Renal cortex interstitium (tissue), 11 donors: ENCODE measurements around the gene TCERG1L. TPM values are rescaled to one million over a fixed set of nuclear protein-coding genes. Genes with fewer than 3 reads are reported as not detected.

ENCODE experiments used
- DNase-seq, 11 donors: peaks; one replicate each; pipeline ENCODE4 v3.0.0-alpha.2; 2013; ENCODE audit warnings: low read depth in 9 of 11, low spot score in 4 of 11; ENCODE audit errors: extremely low read depth in 1 of 11
- polyA plus RNA-seq, 3 donors: library from polyadenylated mRNA; unstranded; fragments of 120-200 nt; gene quantifications; one replicate each; pipeline ENCODE4 v1.2.1, GENCODE V29; 2013; ENCODE audit not compliant: insufficient read length in 3 of 3

Gene TCERG1L
- polyA plus RNA-seq, 3 donors, result 1.1 to 2.4 (median 1.3) TPM

GRCh38 chr10:131216681-131217230 is 94.8 kb downstream of the TCERG1L start:
- DNase-seq, result no peak

DNA sequence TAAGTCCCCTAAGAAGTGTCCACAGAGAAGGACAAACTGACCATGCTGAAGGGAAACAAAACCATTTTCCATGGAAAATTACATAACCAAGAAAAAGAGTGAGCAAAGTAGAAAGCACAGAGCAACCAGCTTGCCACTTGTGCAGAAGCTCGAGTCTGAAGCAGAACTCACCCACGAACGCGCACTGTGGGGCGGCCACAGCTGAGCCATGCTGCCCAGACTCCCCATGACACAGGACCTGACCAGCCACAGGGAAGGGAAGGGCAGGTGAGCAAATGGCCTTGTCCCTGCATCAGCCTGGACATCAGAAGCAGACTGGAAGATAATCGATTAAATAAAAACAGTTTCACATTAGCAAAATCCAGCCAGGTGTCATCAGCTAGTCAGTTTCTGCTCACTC is 95.7 kb downstream of the TCERG1L start:
- DNase-seq, result no peak

GRCh38 chr10:131214521-131215244 is 96.8 kb downstream of the TCERG1L start:
- no peak for DNase-seq

DNA sequence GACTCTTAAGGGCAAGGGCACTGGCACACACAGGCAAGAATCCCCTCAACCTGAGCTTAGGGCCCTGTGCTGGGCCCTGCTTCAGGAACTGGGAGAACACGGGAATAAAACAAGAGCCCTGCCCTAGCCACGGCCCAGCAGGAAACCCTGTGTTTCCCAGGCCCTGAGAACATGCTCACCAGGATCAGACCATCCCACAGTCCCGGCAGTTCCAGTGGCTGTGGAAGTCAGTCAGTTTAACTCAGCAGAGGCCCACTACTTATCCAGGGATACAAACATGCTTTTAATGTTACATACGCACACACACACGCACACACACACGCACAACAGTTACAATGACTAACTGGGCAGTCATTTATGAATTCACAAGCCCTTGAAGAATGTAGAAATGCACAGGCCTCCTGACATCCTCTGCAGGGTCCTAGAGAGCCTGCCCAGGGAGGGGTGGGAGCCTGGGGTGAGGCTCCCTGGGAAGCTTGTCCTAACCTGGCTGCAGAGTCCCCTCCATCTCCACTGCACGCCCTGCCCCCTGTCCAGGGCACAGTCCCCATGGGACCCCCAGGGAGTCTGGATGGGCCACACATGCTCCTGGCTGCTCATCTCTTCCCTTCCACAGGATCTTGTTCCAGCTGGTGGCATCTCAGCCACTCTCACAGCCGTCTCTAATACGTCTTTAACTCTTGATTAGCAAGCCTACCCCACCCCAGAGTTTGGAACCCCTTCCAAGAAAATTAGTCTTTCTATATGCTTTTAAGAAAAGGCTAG is 97.6 kb downstream of the TCERG1L start:
- peak in 1 of 11 donors; percentile 11 for DNase-seq

DNA sequence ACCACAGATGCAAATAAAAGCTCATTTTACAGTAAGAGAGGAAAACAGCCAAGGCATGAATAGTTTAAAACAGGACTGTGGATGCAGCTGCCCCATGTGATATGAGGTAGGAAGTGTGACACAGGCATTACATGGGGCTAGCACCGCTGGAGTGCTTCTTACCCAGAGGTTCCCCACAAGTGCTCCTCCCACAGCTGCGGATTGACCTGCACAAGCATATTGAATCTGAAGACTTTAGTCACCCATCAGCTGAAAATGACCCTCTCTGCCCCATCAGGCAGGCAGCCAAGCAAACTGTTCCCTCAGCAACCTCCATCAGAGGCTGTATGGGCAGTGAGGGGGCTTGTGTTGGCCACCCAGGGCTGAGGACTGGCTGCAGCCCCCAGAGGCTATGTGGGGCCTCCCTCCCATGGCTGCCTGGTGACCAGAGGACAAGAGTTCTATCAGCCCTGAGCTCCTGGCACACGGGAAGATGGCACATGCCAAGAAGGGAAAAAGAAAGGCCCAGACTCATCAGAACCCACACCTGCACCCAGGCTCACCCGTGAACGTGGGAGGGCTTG is 98.7 kb downstream of the TCERG1L start:
- no peak for DNase-seq

DNA sequence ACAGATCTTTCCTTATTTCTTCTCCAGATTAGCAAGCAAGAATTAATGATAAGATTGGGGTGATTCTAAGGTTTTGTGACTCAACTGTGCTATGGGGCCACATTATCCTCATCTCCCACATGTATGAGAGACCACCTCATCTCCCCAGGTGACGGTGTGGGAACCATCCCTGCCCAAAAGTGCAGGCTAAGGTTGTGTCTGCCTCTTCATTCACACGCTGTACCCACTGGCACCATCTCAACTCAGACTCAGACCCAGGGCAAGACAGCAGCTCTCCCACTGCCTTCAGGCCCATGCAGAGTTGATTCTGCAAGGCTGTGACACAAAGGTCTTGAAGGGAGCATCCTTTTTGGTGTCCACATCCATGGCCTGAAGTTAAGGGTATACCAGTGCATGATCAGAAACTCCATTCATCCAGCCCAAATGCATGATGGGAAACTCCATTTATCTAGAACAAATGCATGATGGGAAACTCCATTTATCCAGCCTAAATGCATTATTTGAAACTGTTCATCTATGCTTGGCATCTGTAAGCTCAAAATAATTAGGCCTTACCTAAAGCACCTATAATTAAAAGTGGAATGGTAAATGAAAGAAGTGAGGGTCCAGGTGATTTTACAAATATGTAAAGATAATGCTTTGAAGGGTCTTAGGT is 99.4 kb downstream of the TCERG1L start:
- DNase-seq, result no peak

DNA sequence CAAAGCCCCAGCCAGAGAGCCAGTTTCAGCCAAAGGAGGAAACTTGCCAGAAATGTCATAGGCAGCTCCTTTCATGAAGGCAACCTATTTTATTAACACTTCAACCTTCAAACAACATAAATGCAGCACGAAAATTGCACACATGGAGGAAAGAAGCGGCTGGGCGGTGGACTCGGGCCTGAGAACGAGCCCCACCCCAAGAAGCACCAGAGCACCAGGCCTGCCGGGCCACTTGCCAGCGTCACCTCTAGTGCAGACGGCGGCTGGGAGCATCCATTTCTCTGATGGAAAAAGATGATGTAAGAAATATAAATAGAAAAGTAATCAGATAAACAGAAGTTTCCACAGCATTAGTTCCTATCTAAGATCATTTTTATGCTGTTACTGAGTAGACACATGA is 100.0 kb downstream of the TCERG1L start:
- DNase-seq, result no peak

- no peak for DNase-seq
Observed at GRCh38 chr10:131211146-131211545, 100.4 kb downstream of the TCERG1L start.

DNA sequence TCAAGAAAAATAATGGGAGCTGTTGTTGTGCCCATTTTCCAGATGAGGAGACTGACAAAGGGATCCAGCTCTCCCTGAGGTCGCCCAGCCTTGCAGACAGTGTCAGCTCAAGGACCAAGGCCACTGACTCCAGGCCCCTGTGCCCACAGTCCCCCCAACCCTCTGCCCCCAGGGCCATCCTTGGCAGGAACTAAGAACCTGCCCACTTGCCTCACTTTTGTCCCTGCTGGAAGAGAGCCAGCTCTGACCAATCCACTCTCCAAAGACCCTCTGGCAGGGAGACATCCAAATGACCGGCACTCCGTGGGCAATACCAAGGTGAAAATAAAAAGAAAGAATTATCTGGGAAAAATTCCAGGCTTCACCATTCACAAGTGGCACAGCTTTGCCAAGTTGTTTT is 101.3 kb downstream of the TCERG1L start:
- DNase-seq, result no peak

- DNase-seq, result no peak
Observed at GRCh38 chr10:131207584-131208532, 103.7 kb downstream of the TCERG1L start.

- DNase-seq, result no peak
Observed at GRCh38 chr10:131207176-131207575, 104.3 kb downstream of the TCERG1L start.

DNA sequence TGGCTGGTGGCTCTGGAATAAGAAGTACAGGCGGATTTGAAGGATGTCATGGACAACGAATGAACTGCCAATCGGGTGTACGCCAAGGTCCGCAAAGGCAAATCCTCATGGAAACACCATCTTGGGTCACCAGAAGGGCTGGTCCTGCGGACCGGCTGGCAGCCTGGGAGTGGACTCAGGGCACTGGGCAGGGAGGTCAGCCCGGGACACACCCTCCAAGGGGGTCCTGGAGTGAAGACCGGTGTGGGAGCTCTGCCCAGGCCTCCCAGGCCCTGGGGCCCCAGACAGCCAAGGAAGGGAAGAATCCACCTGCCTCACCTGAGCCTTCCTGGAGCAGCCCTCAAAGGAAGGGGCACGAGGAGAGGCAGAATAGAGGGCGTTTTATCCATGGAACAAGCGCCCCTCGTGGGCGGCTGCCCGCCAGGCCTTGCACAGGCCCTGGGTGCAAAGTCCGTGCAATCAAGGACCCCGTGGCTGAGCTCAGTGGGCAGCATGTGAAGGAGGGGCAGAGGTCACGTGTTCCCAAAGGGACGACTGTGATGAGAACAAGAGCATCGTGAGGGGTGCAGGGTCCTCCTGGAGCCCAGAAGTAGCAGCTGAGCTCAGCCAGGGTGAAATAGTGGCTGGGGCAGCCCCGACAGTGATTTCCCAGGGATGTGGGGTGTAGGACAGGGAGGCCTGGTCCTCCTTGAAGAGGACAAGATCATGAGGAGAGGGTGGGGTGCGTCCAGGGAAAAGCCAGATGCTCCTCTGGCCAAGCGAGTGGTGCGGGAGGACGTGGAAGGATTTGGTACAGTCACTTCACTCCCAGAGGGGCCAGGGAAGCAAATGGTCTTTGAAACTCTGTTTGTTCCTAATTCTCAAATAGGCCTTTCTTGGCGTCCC is 105.2 kb downstream of the TCERG1L start:
- no peak for DNase-seq

GRCh38 chr10:131205556-131205955 is 106.0 kb downstream of the TCERG1L start:
- DNase-seq, result no peak

- no peak for DNase-seq
Observed at GRCh38 chr10:131204406-131205152, 106.9 kb downstream of the TCERG1L start.

DNA sequence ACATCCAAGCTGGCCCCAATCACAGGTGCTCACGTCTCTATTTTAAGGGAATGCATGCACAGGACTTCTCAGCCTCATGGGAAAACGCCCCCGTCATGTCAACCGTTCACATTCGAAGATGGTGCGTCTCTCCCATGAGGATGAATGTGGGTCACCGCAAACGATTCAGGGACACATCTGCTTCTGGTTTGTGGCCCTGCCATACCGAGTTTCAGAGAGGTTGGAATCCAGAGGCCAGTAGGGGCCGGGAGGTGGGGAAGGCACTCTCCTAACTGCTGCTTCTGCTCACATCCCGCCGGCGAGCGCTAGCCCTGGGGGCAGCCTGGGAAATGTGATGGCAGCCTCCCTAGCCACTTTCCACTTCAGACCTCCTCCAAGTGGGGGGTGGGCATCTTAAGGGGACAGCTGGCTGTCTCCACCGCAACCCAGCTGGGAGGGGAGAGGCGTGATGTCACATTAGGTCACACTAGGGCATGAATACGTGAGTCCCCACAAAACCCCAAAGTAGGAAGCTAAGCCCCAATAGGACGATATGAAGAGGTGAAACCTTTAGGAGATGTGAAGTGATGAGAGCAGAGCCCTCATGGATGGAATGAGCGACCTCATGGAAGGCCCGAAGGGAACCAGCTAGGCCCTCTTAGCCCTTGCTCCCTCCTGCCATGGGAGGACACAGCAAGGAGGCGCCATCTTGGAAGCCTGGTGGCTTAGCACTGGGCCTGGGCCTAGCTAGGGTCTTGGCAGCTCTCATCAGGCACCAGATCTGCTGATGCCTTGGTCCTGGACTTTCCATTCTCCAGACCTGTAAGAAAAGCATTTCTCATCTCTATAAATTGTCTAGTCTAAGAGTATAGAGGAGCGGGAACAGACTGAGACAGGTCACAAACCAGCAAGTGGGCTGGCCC is 107.8 kb downstream of the TCERG1L start:
- no peak for DNase-seq

GRCh38 chr10:131202990-131203389 is 108.5 kb downstream of the TCERG1L start:
- DNase-seq, result no peak
